OCI-LY1 (cell line): ENCODE results near the gene TMEM45B.

Experiments used
- EZH2 ChIP-seq: fragments of 200-600 bp; sonication (generic), shearing (Covaris generic); IDR thresholded peaks from 2 replicates; pipeline ENCODE4 v1.8.0; 2017; ENCODE audit warnings: borderline replicate concordance, mixed run types, mild to moderate bottlenecking, antibody characterized with exemption, low read length, moderate library complexity, mixed read lengths
- TF ChIP-seq, protein P1 (sequence below): fragments of 200-600 bp; sonication (generic), shearing (Covaris generic); IDR thresholded peaks from 2 replicates; pipeline ENCODE4 v1.5.1; 2017; ENCODE audit warnings: mild to moderate bottlenecking, antibody characterized with exemption, low read length, moderate library complexity, mixed read lengths

DNA sequence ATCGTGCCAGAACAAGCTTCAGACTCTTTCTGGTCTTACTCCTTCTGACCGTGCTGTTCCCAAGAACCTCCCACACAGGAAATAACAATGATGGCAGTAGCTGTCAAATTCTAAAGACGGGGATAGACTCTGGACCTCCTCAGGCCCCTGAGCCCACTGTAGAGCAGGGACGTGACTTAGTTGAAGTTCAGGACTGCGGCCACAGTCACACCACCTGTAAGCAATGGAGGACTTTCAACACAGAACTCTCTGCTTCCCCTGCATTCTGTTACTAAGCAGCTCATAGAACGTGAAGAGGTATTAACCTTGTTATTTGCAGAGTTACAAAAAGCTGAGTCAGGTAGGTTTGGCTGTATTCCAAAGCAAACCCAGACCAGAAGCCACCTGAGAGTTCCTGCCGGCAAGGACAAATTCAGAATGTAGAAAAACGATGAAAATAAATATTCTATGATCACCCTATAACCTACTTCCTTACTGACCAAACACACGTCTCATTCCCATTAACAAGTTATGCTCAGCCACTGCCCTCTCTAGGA, 12.7 kb downstream of the TMEM45B start:
- TF ChIP-seq, protein P1, sequence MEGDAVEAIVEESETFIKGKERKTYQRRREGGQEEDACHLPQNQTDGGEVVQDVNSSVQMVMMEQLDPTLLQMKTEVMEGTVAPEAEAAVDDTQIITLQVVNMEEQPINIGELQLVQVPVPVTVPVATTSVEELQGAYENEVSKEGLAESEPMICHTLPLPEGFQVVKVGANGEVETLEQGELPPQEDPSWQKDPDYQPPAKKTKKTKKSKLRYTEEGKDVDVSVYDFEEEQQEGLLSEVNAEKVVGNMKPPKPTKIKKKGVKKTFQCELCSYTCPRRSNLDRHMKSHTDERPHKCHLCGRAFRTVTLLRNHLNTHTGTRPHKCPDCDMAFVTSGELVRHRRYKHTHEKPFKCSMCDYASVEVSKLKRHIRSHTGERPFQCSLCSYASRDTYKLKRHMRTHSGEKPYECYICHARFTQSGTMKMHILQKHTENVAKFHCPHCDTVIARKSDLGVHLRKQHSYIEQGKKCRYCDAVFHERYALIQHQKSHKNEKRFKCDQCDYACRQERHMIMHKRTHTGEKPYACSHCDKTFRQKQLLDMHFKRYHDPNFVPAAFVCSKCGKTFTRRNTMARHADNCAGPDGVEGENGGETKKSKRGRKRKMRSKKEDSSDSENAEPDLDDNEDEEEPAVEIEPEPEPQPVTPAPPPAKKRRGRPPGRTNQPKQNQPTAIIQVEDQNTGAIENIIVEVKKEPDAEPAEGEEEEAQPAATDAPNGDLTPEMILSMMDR, result no peak
- no peak for TF ChIP-seq EZH2
